ENCODE measurements around the gene TMEM158.

Gene TMEM158

DNA sequence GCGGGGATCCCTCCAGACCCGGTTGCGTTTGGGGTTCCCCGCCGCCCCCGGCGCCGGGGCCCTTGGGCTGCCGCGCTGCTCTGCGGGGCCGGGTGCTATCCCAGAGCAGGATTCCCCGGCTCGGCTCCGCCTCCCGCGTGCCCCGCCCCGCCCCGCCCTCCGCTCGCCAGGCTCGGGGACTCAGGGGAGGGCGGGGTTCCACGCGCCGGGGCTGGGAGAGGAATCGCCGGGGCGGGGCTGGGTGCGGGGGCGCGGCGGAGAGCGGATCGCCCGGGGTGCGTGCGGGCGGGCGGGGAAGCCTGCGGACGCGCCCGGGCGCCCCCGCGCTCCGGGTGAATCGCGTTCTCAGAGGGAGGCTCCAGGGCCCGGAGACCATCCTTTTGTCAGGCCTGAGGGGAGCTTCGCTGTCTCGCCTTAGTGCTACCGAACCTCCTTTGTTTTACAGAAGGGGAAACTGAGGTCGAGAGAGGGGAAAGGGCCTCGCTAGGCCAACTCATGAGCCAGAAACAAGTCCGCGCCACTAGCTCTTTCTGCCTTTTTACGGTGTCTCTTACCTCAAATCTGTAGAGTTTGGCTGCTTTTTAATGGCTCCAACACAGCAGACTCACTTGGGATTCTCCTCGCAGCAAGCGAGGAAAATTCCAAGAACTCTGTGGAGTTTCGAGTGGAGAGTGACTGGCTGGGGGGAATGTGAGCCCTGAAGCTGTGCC lies at the start of gene TMEM158:
TSS of gene TMEM158 (minus strand) at position 82 of the 710 bp plus-strand sequence. CDS start 260 bp downstream, outside the sequence.
- peak; percentile 82 for DNase-seq (ENCODE audit: low read depth)

DNA sequence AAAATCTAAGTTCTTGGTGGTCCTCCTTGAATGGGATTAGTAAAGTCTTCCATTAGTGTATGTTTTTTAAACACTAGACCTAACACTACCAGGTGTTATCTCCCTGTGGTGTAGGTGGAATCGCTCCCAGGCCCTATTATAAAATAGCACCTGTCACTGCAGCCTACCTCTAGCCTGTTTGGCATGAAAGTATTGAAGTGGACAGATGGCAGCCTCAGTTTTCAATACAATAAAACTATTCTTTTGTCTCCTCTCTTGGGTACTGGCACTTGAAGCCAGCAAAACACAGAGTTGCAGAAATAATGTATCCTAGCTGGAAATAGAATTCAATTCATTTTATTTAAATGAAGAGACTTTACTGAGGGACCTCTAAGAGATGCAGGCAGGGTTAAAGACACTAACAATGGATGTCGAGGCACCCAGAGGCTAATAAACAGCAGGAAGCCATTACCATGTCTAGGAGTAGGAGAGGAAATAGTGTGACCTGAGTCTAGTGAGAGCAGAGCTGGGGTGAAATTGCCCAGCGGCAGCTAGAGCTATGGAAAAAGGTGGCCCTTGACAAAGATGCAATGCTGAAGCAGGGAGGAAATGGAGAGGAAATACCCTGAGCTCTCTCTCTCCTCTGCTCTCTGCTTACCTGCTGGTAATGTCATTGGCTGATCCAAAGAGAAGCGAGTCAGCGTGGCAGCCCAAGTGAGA lies 49.1 kb upstream of the TMEM158 start:
- DNase-seq (ENCODE audit: low read depth), result no peak

DNA sequence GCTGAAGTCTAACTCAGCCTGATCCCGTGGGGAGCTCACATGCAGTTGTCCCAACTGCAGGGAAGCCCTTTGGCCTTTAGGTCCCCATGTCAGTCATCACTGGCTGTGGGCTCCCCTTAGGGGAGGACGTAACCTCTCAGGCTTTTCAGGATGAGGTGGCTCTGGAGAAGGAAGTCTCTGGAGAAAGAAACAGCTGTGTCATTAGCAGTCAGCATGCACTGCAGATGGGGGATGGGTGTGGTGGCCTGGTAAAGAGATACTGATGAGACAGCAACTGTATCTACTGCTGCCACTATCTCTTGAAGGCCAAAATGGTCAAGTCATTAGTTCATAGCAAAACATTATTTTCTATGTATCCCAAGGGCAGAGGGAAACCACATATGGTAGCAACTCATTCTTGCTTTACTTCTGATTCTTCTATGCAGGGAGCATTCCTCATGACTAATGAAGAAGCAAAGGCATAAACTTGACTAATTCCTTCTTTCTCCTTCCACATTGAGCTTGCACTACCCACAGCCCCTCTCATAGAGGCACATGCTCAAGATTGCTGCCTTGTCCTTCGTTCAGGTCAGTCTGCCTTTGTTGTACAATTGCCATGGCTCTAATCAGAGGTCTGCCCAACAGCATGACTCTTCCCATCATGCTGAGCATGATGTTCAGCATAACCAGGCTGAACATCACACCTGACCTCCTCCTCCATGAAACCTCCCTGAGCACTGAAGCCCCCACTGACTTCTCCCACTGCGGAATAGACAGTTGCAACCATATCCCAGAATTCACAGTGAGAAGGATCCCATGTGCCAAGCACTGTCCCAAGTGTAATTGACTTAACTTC lies 47.8 kb upstream of the TMEM158 start:
- no peak for DNase-seq (ENCODE audit: low read depth)

DNA sequence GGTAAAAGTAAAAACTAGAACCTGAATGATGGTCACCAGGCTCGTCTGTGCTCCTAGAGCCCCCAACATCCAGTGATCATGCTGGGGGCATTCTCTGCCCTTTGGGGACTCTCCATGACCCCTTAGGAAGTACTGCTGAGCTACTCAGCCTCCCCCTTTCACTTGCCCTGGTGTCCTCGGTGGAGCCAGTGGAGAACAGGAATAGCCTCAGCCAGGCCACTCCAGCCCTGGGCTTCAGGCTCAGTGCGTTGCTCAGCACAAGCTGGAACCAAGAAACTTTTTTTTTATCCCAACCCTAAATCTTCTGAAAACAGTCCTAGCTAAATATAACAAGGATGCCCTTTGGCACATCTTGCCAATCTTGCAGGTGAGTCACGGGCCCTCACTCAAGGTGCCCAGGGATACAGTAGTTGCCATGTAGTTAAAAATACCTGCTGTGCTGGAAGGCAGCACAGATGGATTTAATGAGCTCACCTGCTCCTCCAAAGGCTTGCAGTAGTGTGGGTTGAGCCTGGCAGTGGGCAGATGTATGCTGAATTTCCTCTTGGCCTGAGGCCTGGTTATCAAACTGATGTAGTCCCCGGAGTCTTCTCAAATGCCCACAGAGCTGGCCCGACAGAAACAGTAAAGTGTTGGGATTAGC lies 46.9 kb upstream of the TMEM158 start:
- no peak for DNase-seq (ENCODE audit: low read depth)

DNA sequence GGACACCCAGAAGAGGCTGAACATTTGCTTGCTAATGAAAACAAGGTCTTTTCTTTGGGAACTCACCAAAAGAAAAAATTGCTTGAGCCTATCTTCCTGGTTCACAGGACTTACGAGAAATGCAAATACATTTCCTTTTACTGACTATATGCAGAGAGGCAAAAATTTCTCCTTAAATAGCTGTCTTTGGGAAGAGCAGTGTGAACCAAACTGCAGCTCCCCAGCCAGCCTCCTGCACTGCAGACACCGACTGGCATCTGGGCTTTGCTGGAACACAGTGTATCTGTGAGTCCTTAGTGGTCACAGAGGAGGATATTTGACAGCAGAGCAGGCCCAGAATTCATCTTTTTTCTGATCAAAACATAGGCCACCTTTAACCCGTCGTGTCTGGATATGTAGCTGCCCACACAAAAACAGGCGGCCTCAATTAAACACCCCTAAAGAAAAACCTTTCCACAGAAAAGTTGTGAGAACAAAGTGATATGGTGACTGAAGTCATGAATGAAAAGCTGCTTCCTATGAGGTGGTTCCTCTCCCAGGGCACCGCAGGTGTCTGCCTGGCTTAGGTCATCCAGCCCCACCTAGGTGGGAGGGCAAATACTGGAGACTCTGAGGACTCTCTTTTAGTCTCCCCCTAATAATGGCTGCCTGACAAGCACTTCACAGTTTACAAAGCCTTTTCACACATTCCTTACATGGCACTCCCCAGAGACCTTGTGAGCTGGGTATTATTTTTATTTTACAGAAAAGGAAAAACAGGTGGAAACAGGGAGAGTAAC lies 46.1 kb upstream of the TMEM158 start:
- no peak for DNase-seq (ENCODE audit: low read depth)

DNA sequence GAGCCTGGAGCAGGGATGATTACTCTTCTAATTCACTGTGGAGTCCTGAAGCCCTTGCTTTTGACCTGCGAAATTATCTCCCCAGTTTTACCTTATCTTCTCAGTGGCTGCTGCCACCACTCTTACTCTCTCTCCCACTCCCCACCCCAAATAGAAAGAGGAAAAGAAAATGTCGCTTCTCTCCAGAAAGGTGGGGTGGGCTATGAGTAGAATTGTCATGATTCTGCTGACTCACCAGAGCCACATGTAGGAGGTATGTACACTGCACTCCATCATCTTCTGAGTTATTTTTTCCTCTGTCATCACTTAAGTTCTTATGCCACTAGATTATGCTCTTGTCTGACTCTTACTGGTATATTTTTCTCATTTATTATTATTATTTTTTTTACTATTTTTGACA lies 43.9 kb upstream of the TMEM158 start:
- no peak for DNase-seq (ENCODE audit: low read depth)

DNA sequence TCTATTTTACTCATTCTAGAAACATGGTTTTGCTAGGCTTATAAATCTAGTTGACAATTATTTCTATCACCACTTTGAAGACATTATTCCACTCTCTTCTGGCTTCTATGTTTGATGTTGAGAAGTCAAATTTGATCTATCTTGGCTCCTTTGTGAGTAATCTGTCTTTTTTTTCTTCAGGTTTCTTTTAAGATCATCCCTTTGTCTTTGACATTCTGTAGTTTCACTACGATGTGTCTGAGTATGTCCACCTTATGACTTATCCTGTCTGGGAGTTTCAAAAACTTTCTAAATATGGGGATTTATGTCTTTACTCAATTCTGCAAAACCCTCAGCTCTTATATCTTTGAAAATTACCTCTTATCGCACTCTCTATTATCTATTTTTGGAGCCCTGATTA lies 41.0 kb upstream of the TMEM158 start:
- no peak for DNase-seq (ENCODE audit: low read depth)

DNA sequence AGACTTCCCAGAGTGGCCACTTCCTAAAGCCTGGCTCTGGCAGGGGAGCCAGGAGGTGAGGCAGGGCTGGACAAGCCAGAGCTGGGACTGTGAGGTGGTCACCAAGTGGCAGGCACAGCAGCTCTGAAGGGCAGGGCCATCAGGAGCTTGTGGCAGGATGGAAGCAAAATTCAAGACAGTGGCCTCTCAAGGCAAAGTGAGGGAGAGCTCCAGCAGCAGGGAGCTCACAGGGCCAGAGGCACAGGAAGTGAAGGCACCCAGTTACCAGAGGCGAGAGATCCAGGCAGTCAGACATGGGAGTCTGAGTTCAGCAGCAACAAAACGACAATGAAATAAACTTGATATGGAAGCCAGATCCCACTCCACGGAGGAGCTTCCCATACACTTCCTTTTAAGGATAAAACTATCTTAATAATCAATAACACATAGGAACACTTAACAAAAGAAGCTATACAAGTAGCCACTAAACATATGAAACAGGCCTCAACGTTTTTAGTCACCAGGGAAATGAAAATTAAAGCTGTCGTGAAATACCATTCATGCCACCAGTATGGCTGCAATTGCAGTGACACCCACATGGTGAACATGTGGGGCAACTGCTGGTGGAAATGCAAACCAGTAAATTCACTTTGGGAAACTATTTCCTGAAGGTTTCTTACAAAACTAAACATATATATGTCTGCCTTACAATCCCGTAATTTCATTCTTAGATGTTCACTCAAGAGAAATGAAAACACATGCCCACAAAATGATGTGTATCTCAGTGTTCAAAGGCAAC lies 35.4 kb upstream of the TMEM158 start:
- DNase-seq (ENCODE audit: low read depth), result no peak

DNA sequence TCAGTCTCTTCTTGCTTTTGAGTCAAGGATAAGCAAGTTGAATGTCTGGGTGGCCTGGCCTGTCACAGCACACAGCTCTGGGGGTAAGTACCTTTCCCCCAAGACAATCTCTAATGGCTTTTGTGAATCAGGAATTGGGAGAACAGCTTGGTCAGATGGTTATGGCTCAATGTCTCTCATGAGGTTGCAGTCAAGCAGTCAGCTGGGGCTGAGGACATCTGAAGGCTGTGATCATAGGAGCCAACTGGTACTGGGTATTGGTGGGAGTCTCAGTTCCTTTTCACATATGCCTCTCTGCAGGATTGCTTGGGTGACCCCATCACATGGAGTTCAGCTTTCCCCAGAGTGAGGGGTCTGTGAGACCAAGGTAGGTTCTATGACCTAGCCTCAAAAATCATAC lies 33.0 kb upstream of the TMEM158 start:
- no peak for DNase-seq (ENCODE audit: low read depth)

DNA sequence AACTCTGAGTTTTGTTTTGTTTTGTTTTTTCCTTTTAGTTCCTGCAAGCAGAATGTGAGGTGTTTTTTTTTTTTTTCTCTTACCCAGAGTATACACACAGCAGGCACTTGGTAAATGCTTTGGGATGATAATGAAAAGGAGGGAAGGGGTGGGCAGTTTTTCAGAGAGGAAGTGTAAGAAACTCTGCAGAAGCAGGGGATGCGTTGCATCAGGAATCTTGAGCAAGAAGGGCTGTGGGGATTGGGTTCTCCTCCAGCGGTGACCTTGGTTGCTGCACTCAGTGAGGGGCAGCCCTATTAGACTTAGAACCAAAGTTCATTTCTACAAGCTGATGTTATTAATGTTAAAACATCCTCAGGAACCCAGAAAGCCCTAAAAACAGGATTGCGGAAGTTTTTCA lies 32.2 kb upstream of the TMEM158 start:
- no peak for DNase-seq (ENCODE audit: low read depth)

DNA sequence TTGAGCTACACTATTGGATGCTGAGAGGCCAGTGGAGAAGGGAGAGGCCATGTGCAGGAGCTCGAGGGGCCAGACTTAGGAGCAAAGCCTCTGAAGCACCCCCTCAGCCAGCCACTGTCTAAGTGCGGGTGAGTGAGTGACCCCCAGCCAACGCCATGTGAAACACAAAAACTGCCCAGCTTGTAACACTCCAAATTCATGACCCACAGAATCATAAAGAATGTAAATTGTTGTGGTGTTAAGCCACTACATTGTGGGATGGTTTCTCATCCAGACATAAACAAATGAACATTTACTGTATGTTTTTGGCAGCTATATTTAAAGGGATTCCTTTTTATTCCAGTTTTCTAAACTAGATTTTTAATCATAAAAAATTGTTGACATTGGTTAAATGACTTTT lies 27.2 kb upstream of the TMEM158 start:
- DNase-seq (ENCODE audit: low read depth), result no peak

DNA sequence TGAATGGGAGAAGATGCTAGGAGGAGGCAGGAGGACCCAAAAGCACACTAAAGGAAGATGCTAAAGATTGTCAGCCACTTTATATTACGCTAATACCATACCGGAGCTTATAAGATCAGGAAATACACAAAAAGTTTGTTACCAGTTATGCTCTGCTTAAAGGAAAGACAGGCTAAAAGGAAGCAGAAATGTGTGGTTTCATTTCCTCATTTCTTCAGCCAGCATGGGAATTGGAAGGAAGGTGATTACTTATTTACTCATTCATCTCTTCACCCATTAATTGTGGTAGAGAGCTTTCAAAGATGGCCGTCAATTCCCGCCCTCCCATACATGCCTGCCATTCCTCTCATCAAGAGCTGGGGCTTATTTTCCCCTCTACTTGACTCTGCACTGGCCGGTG lies 26.7 kb upstream of the TMEM158 start:
- no peak for DNase-seq (ENCODE audit: low read depth)

DNA sequence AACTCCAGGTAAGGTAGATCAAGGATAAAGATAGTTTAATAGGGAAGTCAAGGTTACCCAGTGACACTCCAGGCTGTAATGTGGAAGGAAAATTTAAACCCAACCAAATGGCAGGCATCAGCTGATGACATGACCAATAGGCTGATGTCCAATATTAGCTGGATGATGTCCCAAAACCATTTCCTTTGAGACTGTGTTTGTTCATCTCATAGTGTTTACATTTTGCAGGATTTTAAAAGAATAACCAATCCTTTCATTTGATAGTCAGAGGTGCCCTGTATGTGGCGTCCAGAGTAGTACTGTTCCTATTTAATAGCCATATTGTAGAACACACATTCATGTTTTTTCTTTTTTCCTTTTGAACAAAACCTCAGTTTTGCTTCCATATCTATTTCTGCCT lies 23.3 kb upstream of the TMEM158 start:
- DNase-seq (ENCODE audit: low read depth), result no peak

DNA sequence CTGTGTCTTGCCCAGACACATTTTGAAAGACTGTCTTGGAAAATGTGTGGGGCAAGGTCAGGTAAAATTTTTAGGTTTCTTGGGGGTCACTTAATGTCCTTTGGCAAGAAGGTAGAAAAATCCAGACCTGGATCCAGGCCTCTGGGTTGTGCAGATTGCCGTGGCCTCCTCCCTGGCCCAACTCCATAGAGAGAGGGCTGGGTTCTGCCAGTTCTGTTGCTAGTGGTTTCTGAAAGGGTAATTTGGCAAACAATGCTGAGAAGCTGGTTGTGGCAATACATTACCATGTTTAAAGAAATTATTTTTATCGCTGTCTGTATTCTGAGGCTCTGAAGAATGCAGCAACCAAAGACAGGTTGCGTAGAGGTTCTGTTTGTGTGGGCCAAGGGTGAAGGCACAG lies 20.2 kb upstream of the TMEM158 start:
- DNase-seq (ENCODE audit: low read depth), result no peak

DNA sequence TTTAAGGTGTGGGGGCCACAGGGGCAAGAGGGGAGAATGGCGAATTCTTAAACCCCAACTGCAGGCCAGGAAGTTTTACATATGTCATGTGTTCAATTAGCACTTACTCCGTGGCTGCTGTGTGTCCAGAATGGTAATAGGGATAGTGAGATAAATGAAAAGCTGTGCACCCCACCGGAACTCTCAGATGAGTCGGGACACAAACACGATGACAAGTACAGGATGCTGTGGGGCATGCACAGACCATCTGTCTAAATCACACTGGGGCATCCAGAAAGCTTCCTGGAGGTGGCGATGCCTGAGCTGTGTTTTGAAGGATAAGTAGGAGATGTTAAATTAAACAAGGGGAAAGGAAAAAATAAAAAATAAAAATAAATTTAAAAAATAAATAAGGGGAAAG lies 18.3 kb upstream of the TMEM158 start:
- no peak for DNase-seq (ENCODE audit: low read depth)

DNA sequence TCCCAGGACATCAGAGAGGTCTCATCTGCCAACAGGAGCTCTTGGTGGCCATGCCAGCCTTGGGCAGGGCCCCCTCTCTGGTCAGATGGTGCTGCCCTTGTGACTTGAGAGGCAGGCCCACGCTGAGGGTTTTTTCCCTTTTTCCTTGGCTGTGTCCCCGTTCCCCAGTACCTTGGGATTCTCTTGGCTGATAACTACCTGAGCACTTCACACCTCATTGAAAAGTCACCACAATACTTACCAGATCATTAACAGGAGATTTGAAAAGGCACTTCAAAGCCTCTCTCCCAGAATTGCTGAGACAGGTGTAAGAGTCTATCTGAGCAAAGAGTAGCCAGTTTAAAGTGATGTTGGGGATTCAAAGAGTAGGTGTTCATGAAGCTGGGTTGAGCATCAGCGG lies 15.1 kb upstream of the TMEM158 start:
- DNase-seq (ENCODE audit: low read depth), result no peak

DNA sequence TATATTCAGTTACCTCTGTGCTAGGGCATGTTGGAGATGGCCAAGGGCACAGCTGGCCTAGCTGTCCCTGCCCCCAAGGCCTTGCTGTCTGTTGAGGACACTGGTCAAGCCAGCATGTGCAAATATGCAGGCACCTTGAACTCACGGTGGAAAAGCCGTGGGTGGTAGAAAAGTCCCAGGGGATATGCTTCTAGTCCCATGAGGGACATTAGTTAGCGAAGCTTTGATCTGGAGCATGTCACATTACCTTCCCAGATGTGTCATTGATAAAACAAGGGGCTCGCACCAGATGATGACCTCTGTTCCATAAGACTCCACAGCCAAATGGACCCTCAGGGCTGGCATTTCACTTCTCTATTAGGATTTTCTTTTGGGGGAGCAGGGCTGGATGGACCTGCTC lies 14.2 kb upstream of the TMEM158 start:
- DNase-seq (ENCODE audit: low read depth), result no peak

DNA sequence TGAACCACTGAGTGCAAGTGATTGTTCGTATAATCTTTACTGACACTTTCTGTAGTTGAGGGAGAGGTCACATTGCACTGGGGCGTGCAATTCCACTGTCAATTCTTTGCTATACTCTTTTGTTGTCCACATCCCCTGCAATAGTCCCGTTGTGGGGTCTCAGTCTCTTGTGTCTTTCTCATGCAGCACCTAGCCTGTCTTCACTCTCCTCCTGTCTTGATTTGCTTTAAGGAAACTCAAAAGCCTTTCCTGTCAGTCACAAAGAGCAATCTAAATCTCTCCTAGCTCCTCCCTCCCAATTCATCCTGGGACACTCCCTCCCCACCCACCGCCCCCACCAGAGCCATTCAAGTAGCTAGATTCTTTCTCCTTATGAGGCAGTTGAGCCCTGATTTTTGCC lies 13.2 kb upstream of the TMEM158 start:
- no peak for DNase-seq (ENCODE audit: low read depth)

DNA sequence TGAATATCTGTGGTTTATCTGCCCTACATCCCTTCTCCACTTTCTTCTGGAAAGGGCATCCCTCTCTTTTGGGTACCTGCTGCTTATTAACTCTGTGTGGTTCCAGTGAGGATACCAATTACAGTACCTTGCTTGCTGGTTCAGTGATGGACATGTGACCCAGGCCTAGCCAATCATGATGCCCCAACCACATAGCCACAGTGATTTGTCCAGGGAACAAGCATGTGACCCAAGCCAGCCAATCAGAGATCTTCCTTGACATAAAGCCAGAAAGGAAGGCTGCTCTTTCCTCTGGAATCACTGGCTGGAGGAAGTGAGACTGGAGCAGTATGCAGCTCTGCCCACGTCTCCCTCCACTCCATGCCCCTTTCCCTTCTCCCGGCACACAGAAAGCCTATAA lies 10.9 kb upstream of the TMEM158 start:
- DNase-seq (ENCODE audit: low read depth), result no peak

DNA sequence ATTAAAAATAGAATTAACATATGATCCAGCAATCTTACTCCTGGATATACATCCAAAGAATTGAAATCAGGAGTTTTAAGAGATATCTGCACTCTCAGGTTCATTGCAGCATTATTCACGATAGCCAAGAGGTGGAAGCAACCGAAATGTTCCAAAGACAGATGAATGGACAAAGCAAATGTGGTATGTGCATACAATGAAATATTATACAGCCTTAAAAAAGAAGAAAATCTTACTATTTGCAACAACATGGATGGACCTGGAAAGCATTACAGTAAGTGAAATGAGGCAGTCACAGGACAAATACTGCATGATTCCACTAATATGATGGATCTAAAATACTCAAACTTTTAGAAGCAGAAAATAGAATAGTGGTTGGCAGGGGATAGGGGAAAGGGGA lies 9.3 kb upstream of the TMEM158 start:
- DNase-seq (ENCODE audit: low read depth), result no peak

DNA sequence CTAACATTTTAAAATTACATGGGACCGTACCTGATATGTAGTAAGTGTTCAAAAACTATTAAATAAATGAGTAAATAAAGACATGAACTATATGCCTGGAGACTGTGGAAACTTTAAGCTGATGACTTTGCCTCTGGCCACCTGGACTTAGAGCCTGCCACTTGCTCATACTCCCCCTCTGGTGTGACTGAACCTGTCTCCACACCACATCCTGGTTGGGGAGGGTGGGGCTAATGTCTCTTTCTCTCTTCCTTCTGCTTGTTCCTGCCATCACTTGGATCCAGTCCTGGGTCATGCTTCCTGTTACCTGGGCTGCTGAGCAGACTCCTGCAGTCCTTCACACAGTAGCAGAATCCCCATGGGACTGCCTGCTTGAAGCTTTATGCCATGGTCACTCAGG lies 8.2 kb upstream of the TMEM158 start:
- no peak for DNase-seq (ENCODE audit: low read depth)
